GM19372 (cell line): ENCODE measurements around the gene DIS3L2.
"Not testable (repeated sequence)": the region's sequence is repeated elsewhere in the genome, so short reads cannot be mapped to it uniquely, and the experiment has no call there.

Source experiments
- ATAC-seq: cut with Tn5 transposase; IDR thresholded peaks from one replicate; pipeline ENCODE4 v1.9.1; 2021; ENCODE audit warnings: mild to moderate bottlenecking, low read depth, moderate library complexity; ENCODE audit not compliant: unreplicated experiment

Gene DIS3L2

GRCh38 chr2:232286001-232286868 is 324.7 kb downstream of the DIS3L2 start:
- ATAC-seq: no peak

DNA sequence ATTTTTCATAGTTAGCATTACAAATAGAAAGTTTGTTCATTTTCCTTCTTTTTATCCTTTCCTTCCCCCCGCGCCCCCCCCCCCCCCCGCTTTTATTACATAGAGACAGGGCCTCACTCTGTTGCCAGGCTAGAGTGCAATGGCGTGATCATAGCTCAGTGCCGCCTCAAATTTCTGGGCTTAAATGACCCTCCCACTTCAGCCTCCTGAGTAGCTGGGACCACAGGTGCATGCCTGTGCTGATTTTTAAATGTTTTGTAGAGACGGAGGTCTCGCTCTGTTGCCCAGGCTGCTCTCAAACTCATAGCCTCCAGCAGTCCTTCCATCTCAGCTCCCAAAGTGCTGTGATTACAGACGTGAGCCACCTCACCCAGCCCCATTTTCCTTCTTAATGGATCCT is 325.8 kb downstream of the DIS3L2 start:
- ATAC-seq: no peak

GRCh38 chr2:232288489-232289030 is 327.0 kb downstream of the DIS3L2 start:
- ATAC-seq: no peak

DNA sequence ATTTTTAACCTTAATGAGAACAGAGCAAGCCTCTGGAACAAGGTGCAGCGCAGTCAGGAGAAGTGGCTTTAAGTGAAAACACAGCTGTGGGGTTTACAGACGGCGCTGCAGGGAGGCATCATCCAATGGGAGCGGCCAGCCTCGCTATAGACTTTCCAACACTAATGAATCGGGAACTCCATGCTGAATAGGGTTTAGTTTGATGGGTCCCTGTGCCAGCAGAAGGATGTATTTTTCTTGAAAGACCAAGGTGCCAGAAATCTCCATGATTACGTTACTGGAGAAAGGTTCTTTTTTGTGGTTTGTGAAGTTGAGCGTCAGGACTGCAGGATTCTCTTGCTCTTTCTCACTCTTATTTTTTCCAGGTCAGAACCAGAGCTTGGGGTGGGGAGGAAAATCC is 329.2 kb downstream of the DIS3L2 start:
- no peak for ATAC-seq

- ATAC-seq: no peak
These were observed 329.8 kb downstream of the DIS3L2 start for GRCh38 chr2:232291343-232291742.

DNA sequence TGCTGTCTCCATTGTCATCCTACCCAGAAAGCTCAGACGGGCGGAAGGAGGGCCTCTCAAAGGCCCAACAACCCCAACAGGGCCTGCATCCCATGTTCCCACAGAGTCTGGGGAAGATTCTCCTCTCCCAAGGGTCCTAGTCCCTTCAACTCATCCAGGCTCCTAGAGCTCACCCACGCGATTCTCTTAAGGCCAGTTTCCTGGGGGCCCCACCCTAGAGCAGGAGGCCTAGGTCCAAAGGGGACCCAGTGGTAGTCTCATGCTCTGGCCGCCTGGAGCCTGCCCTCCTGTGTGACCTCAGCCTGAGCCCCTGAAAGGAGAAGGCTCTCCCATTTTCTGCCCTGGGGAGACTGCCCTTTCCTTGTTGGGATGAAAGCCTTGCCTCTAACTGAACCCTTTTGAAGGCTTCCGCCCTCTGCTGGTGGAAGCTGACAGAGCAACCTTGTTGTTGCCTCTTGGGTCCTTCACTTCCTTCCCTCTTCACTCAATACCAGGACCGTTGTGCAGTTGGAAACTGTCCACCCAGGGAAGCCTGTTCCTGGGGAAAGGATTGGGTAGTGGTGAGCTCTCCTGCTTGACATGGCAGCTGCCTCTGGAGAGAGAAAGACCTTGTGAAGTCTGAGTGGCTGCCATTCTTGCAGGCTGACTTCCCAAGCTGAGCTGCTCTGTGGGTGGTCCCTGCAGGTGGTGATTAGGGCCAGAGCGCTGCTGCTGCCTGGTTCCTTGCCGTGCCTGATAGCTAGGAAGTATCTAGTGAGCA is 331.1 kb downstream of the DIS3L2 start:
- ATAC-seq: no peak

- ATAC-seq: no peak
These were observed 331.7 kb downstream of the DIS3L2 start for GRCh38 chr2:232293191-232293590.

DNA sequence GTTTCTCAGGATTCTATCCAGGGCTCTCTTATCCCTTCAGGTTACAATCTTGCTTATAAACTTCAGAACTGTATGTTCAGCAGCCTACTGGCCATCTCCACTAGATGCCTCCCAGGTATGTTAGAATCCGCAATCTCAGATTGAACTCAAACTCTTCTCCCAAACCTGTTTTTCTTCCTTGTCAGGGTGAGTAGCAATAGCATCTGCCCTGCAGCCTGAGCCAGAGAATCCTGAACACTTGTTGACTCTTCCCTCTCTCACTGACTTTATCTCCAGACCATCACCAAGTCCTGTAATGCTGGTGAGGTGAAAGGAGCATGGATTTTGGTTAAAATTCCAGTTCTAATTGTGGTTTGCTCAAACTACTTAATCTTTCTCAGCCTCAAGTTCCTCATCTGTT is 334.5 kb downstream of the DIS3L2 start:
- ATAC-seq: no peak

GRCh38 chr2:232296776-232297525 is 335.4 kb downstream of the DIS3L2 start:
- ATAC-seq: no peak

DNA sequence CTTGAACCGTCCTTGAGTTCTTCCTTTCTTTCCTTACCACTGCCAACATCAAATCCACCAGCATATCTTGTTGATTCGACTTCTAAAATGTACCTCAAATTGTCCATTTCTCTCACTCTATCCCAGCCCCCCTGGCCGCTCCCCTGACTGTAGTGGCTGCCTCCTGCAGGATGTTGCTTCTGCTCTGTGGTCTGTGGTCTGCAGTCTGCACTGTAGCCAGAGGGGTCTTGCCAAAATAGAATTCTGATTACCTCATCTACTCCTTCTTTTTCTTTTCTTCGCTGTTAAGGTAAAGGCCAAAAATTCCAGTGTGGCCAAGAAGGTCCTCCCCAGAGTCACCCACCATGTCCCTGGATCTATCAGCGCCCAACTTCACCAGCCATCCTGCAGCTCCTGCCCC is 337.6 kb downstream of the DIS3L2 start:
- no peak for ATAC-seq

DNA sequence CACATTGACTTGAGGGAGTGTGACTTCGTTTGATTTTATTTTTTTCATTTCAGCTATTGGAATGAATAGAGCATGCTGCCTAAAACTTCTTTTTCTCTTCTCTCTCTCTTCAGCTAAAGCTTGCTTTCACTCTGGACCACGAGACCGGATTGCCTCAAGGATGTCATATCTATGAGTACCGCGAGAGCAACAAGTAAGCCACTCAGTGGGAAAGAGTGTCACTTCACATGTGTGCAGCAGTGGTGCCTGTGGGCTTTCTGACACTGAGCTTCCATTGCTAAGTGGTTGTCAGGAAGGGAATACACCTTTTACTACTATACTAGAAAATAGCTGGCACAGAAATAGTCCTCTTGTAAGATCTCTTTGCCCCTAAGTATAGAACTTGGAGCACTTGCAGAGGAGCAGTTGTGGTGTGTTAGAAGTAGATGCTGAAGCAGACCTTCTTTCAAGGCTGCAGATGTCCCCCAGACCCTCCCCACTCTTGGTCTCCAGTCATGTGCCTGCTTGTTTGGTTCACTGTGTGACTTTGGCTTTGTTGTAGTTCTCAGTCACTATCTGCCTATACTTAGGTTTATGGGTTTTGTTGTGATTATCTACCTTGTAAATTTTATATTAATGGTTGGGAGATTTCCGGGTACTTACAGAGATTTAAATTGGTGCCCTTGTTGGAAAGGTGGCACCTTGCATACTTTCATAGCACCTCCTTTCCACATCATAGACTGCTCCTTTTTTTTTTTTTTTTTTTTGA is 338.6 kb downstream of the DIS3L2 start:
- ATAC-seq: no peak

- ATAC-seq: no peak
These were observed 339.4 kb downstream of the DIS3L2 start for GRCh38 chr2:232300894-232301387.

DNA sequence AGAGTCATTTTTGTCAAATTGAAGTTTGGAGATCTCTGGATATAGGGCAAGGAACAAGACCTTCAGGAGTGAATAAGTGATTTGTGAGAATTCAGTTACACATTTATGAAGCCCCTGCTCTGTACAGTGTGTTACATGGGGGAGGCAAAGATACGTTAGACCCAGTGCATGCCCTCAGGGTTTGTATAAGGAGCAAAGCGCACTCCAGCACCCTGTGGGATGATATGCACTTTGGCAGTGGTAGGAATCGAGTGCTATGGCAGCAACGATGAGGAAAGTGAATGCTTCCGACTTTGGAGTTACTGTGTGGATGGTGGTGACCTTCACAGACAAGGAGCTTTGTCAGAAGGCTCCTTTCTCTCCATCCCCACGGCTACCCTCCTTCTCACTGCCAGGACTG is 342.7 kb downstream of the DIS3L2 start:
- no peak for ATAC-seq

DNA sequence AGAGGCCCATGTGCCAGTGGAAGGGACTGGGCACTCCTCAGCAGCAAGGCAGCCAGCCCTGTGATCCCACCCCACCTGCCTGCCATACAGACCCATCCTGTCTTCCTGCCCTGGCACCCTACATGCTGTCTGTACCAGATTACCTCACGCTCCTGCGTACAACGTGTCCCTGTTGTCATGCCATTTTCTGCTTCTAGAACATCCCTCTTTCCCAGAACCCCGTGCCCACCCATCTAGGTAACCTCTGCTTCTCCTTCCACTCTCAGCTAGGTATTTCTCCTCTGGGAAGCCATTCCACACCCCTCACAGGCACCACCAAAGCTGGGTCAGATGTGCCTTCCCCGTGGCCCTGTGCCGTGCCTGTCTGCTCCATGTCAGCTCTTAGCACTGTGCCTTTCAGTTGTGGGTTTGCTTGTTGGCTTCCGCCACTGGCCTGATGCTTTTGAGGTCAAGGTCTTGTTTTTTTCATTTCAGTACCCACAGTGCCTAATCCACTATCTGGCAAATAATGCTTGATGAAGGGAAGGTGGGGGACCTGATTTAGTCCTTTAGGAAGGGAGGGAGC is 345.3 kb downstream of the DIS3L2 start:
- no peak for ATAC-seq

DNA sequence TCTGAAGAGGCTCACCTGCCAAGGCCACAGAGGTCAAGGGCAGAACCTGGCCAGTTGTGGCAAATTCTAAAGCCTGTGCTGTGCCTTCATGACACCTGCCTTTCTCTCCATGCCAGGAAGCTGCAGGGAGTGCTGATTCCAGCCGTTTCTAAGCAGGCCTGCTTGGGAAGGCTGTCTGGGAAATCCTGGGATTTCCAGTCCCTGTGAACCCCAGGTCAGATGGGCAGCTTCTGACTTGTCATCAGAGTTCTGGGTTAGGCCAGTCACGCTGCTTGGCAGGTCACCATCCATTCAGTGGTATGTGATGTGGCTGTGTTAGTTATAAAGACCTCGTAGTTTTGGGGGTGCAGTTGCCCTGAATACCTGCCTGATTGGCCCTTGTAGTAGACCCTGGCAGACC is 346.3 kb downstream of the DIS3L2 start:
- ATAC-seq: no peak

DNA sequence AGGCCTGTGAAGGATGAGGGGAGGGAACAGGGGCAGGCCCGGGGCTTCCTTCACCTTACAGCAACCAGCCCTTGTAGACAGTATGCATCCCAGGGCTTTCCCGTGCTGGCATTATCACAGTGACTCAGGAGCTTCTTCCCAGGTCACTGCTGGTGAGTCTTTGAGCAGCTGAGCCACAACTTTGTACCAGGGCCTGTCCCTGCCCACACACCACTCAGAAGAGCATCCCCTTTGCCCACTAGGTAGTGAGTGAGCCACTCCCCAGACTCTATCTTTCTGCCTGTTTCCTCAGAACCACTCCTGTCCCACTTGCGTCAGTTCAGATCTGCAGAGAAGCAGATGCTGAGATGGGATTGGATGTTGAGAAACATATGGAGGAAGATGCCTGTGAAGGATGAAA is 347.5 kb downstream of the DIS3L2 start:
- no peak for ATAC-seq

DNA sequence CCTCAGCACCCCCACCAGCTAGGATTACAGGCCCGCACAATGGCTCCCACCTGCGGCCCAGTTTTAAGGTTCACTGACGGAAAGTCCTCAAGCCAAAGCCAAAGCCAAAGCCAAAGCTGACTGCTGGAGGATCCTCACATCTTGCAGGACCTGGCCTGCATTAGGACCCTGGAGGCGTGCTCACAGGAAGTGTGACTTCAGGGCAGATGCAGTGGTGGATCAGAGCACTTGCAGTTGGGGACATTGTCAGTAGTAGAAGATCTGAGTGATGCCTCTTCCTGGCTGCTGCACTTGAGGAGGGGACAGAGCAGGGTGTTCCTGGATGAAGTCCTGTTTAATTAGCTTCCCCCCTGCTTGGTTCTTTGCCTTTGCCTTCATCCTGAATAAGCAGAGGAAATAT is 348.1 kb downstream of the DIS3L2 start:
- ATAC-seq: no peak

DNA sequence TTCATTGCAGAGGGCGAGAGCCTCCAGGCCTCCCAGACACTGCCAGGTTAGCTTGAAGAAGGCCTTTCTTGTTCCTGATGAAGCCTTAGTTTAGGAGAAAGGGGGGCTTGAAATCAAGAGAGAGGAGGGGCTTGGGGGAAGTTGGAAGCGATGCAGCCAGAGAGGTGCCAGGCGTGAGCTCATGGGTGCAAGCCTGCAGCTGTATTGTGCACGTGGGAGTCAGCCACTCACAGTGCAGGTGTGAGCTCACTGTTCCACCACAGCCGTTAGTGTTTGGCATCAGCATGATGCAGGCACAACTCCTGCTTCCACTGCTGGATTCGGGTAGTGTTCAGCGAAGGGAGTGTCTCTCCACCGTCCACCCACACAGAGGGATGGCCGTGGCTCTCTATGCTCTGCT is 348.6 kb downstream of the DIS3L2 start:
- no peak for ATAC-seq

GRCh38 chr2:232310696-232311095 is 349.2 kb downstream of the DIS3L2 start:
- ATAC-seq: no peak

- ATAC-seq: not testable (repeated sequence)
These were observed 352.1 kb downstream of the DIS3L2 start for GRCh38 chr2:232313645-232314044.
